Measurements from ENCODE around the gene PLA2G4E.

The PLA2G4E gene

DNA sequence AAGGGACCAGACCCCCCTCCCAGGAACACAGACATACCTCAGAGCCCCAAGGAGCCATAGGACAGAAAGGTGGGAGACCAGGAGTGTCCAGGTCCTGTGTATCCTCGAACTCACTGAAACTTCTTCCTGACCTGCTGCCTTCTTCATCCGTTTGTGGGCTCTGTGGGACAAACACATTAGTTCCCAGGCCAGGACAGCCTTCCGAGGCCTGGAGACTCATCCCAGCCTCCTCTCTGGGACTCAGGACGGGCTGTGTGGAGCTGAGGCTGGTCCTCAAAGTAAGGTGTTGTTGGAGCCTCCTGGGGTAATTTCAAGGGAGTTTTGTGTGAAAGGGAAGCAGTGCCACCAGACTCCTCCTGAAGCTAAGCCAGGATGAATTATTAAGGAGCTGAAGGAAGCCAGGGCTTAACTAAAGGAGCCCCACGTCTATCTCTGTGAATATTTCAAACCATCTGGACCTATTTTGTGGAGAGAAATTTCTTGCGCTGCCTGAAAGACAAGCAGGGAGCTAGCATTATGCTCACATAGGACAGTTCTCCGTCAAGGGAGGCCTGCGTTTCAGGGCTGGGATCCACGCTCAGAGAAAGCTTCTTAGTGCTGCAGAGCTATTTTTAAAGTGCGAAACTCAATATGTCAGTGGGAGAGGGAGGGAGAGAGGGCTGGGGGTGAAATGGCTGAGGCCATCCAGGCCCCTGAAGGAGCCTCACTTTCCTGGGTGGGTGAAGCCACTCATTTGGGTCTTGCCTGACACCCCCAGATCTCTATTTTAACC, 29.8 kb upstream of the PLA2G4E start:
- DNase-seq = no peak

DNA sequence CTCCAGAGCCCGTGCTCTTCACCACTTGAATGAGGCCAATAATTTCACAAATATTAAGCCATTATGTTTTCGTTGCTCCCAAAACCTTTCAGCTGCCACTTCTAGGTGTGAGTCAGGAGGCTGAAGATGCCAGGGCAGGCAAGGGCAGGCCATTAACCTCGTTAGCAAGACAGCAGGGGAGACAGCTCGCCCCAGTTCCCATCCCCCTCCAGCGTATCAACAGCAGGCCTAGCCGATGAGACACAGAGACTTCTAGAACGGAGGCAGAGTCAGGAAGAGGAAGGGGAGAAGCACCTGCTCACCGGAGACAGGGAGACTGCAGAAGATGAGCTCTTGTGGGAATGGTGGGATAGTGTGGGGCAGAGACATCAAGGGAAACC, 28.0 kb upstream of the PLA2G4E start:
- no peak for DNase-seq

DNA sequence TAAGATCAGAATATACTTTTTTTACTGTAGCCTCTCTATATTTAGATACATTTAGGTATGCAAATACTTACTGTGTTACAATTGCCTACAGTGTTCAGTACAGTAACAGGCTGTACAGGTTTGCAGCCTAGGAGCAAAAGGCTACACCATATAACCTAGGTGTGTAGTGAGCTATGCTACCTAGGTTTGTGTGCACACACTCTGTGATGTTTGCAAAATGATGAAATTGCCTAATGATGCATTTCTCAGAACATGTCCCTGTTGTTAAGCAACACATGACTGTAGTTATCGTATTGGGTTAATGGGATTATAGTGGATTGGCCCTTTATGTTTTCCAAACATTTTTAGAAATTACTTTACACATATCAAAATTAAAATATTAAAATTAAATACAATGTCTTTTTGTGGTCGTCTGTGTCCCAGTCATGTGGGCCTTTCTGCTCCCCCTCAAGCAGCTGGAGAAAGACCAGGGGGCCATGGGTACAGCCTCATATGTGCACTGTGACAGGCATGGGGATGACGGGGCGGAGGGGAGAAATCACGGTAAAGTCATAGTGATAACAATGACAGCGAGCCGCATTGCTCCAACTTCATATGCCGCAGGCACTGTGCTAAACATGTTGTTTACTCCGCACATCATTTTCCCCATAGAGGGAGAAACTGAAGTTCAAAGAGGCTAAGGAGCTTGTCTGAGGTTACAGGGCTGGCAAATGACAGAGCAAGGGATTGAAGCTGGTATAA, 27.4 kb upstream of the PLA2G4E start:
- DNase-seq = peak; percentile 21

DNA sequence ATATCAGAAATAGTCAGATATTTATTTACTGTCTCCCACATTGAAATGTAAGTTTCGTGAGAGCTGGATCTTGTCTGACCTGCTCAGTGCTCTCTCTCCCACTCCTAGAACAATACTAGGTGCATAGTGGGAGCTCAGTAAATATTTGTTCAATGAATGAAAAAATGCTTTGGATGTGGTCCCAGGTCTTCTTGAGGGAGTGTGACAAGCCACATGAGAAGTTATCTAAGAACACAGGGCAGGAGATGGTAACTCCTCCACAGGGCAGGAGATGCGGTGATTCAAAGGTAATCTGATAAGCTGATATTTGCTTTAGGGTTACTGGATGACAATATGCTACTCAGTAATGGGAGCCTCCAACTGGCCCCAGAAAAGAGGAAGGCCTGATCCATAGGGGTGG, 25.8 kb upstream of the PLA2G4E start:
- peak; percentile 88 for DNase-seq

DNA sequence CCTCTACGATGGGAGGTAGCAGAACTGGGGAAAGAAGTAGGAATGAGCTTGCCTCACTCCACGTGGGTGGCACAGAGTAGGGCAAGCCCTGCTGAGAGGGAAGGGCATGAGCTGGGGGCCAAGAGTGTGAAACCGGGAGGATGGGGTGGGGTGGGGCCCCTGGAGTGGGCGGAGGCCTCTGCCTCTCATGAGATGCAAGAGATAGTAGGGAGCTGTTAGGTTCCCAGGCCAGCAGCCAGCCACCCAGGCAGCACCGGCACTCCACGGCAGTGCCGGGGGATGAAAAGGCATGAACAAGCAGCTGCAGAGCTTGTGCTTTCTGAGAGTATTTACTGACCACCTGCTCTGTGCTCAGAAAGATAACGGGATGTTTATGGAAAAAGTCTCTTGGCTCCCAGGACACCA, 24.4 kb upstream of the PLA2G4E start:
- DNase-seq = peak; percentile 62

- no peak for DNase-seq
Observed at GRCh38 chr15:42042602-42043400, 22.0 kb upstream of the PLA2G4E start.

GRCh38 chr15:42038401-42038800, 17.6 kb upstream of the PLA2G4E start:
- no peak for DNase-seq

GRCh38 chr15:42037656-42038055, 16.8 kb upstream of the PLA2G4E start:
- DNase-seq = peak; percentile 50

DNA sequence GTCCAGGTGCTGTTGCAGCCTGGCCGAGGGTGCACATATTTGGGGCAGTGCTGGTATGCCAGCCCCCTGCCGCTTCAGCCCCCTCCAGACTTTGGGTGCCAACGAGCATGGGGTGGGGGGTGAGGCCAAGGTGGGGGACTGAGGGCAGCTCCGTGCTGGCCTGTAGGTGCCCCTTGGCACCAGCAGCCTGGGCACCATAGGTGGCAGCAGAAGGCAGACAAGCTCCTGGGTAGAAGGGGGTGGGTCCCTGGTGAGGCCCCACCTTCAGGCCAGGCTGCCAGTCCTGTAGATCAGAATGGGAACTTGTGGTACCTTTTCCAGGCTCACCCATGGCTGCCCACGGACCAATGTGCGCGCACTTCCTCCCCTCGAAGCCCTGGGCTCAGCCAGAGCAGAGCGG, 16.1 kb upstream of the PLA2G4E start:
- DNase-seq = no peak

DNA sequence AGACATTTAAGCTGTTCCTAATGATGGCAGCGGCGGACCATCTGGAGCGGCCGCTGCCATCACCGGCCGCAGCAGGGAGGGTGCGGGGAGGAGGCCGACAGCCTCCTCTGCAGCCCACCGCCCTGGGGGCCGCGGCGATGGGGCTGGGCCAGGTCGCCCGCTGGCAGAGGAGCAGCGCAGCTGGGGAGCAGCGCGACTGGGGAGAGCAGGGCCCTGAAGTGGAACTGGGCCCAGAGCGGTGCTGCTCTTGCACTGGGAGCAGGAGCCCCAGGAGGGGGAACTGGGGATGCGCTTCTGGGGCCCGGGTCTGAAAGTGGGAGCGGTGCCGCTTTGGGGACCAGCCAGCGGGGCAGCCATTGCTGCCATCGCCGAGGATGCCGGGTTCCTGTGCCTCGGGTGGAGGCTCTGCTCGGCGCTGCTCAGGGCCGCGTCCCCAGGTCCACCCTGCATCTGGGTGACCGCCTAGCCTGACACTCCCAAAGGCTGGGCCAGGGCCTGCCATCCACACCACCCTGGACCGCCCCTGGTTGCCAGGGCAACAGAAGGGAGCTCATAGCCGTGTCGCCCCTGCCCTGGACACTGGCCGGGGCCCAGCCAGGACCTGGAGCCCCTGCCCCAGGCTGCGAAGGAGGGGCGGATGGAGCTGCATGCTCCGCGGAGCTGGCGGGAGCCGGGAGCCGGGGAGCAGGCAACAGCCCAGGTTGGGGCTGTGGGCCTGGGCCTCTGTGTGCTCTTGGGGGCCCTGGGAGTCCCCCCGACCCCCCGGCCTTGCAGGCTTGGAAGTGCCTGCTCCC, 15.5 kb upstream of the PLA2G4E start:
- no peak for DNase-seq

DNA sequence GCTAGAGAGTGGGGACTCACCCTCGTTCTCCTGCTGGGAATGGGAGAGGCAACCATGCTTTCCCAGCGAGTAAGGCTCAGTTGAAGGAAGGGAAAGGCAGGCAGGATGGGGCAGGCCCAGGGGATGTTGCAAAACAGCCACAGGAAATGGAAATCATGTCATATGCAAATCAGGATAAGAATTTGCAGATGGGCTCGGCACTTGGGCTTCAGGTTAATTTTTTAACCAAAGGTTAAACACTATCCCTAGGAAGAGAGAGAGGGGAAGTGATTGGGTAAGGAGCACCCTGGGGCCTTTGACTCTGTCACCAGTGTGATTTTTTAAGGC, 14.6 kb upstream of the PLA2G4E start:
- DNase-seq = peak; percentile 26

GRCh38 chr15:42034628-42035434, 14.0 kb upstream of the PLA2G4E start:
- no peak for DNase-seq

DNA sequence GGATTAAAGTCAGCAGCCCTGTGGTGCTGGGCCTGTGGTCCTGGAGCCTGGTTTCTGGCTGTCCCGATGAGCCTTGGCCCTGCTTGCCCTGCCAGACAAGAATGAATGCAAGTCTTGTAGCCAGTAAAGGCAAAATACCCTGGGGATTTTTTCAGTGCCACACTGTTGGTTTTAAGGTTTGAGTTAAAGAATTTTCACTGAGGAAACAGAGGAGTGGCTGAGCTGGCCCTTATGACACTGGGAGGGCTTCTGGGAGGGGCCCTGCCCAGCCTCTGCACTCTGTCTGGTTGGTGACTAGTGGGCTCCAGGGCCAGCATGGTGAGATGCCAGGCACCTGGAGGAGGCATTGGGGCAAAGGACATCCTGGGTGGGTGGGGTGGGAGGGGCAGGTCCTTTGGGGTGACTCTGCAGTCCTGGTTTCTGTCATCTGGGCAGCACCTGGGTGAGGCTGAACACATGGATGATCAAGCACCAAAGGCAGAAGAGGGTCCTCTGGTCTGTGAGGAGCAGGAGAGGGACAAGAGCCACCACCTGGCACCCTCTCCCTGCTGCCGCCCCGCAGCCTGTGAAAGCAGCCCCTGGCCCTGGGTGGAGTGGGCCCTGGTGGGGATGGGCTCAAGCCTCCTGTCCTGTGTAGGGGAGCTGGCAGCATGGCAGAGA, 12.5 kb upstream of the PLA2G4E start:
- DNase-seq = no peak

- DNase-seq = no peak
Observed at GRCh38 chr15:42032376-42033213, 11.8 kb upstream of the PLA2G4E start.

DNA sequence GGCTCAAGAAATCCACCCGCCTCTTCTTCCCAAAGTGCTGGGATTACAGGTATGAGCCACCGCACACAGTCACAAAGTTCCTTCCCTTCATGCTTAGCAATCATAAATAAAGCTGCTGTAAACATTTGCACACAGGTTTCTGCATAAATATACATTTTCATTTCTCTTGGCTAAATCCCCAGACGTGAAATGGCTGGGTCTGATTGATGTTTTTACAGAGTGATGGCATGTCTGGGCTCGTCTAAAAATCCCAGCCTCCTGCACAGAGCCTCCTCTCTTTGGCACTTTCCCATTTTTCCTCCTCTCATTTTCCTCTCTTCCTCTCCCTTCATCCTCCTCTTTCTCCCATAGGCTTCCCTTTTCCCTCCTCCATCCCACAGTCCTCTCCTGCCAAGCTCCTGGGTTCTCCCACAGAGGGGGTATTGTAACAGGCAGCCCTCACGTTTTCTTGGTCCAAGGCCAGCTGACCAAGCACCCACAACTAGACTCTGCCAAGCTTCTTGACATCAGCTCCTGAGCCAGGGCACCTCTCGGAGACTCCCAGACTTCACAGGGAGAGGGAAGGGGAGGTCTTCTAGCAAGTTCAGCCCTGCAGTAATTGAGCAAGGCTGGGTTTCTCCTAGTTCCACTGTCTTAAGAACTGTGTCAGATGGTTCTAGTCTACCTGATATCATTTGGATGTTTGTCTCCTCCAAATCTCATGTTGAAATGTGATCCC, 10.5 kb upstream of the PLA2G4E start:
- DNase-seq = no peak

DNA sequence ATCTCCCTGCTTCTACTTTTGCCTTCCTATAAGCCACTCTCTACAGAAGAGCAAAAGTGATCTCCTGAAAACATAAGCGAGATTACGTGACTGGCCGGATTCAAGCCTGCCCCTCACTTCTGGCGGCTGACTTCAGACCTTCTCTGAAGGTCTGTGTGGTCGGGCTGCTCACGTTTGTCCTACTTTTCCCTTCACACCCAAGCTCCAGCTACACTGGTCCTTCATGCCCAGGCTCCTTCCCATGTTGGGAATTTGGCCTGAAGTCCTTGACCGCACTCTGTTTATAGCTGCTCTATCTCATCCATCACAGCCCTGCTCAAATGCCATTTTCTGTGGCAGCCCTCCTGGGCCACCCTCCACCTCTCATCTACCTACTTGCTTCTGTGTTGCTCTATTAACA, 6.7 kb upstream of the PLA2G4E start:
- no peak for DNase-seq

DNA sequence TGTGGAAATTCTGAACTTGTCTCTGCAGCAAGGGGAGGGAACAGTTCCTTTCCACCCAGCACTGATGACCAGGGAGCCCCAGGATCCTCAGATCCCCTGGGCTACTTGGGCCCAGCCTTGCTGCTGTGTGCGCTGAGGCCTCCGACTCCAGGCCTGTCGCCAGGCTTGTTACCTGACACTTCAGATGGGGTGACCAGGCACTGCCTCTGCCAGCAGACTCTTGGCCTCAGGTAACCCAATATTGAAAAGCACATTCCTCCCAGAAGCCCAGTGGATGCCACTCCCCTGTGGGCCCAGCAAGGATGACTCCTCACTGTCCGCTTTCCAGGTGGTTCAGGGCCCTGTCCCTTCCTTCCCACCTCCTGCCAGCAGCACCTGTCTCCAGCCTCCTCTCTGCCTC, 3.5 kb upstream of the PLA2G4E start:
- no peak for DNase-seq

DNA sequence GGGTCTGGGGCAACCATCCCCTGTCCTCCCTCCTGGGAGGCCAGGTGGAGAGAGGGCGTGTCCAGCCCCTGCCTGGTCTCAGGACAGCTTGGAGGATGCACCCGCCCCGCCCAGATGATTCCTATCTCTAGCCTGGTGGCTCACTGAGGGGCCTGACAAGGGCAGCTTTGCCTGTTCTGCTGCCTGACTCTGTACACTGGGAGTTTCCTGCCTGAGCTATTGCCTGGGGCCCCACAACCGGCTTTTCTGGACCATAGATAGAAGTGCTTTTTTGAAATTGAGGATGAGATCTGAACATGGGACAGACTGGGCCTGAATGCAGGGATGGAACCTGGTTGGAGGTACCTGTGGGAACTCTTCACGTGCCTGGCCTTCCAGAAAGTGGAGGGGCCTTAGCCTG, 751 bp upstream of the PLA2G4E start:
- DNase-seq = no peak

GRCh38 chr15:42018306-42019224, 2.3 kb downstream of the PLA2G4E start:
- no peak for DNase-seq
